CD4-positive, alpha-beta T cell (primary cell): ENCODE measurements around the gene ACTA1. TPM values are rescaled to one million over a fixed set of nuclear protein-coding genes. Genes with fewer than 3 reads are reported as not detected.

Source experiments
- ATAC-seq: fragments of 200-7000 bp; cut with Tn5 transposase; one replicate; pipeline ENCODE4 v1.10.0; 2022; ENCODE audit warnings: mild to moderate bottlenecking; ENCODE audit not compliant: poor library complexity
- CTCF ChIA-PET: fragments of 350-600 bp; sonication (Branson Sonifier 250); formaldehyde crosslinking; loops from one replicate; lab custom pipeline; 2021; ENCODE audit warnings: antibody characterized with exemption, inconsistent platforms; lab: Charles Lee
- POLR2A ChIA-PET: fragments of 350-600 bp; sonication (Branson Sonifier 250); formaldehyde crosslinking; loops from one replicate; lab custom pipeline; 2021; ENCODE audit warnings: antibody characterized with exemption, inconsistent platforms; lab: Charles Lee
- DNase-seq, 14 experiments: peaks; one replicate each; pipeline ENCODE4 v3.0.0-alpha.2; 2013 to 2020; ENCODE audit warnings: mixed read lengths in 2 of 14
- H3K27ac ChIP-seq, 2 donors: one replicate each; pipeline versions ENCODE4 v1.5.1 to v1.7.0; 2013; ENCODE audit warnings: low read length in 2 of 2, low read depth in 1 of 2, mild to moderate bottlenecking in 1 of 2
- H3K27me3 ChIP-seq, 2 experiments: 1 replicate in 1 of 2; 2 replicates in 1 of 2; pipeline versions ENCODE4 v1.6.1 to v1.7.0; 2013; ENCODE audit warnings: low read length in 2 of 2, control low read depth in 1 of 2, mild to moderate bottlenecking in 1 of 2, moderate library complexity in 1 of 2; ENCODE audit not compliant: insufficient read depth in 2 of 2, control insufficient read depth in 1 of 2
- H3K36me3 ChIP-seq: one replicate; pipeline ENCODE4 v1.6.1; 2013; ENCODE audit warnings: low read length, control low read depth; ENCODE audit not compliant: insufficient read depth
- H3K4me1 ChIP-seq: one replicate; pipeline ENCODE4 v1.6.1; 2013; ENCODE audit warnings: low read length, control low read depth; ENCODE audit not compliant: insufficient read depth
- H3K4me3 ChIP-seq: one replicate; pipeline ENCODE4 v1.5.1; 2013; ENCODE audit warnings: mild to moderate bottlenecking, low read length, moderate library complexity
- H3K9me3 ChIP-seq, 2 experiments: 1 replicate in 1 of 2; 2 replicates in 1 of 2; pipeline versions ENCODE4 v1.6.1 to v1.7.0; 2013; ENCODE audit warnings: low read length in 2 of 2, mild to moderate bottlenecking in 2 of 2, control low read depth in 1 of 2, moderate library complexity in 1 of 2; ENCODE audit not compliant: control insufficient read depth in 1 of 2, insufficient read depth in 1 of 2
- H3K27ac Mint-ChIP-seq: one replicate; pipeline ENCODE4 v1.8.0; 2020; ENCODE audit warnings: mixed read lengths
- H3K27me3 Mint-ChIP-seq: one replicate; pipeline ENCODE4 v1.8.0; 2021; ENCODE audit warnings: mixed read lengths
- H3K36me3 Mint-ChIP-seq: one replicate; pipeline ENCODE4 v1.8.0; 2021; ENCODE audit warnings: low read depth, mixed read lengths
- H3K4me1 Mint-ChIP-seq: one replicate; pipeline ENCODE4 v1.8.0; 2021; ENCODE audit warnings: low read depth, mixed read lengths
- H3K4me3 Mint-ChIP-seq: one replicate; pipeline ENCODE4 v1.8.0; 2020; ENCODE audit warnings: mild to moderate bottlenecking, mixed read lengths
- H3K9me3 Mint-ChIP-seq: one replicate; pipeline ENCODE4 v1.8.0; 2020; ENCODE audit warnings: mixed read lengths
- intact Hi-C, 2 experiments: fragments of 100-400 bp; cut with DNase I in 1 of 2; cut with micrococcal nuclease in 1 of 2; formaldehyde crosslinking; loops; one replicate each; pipeline versions ENCODE4 v1.15.1 to v1.9.0; 2023 to 2025; cut with DNase I, micrococcal nuclease
- total RNA-seq, 174 experiments: library from RNA in 2 of 174; stranded (reverse) in 2 of 174; gene quantifications; one replicate each; pipeline ENCODE4 v1.2.3 and lab custom pipeline; 2021 to 2026
- TF ChIP-seq, protein P1 (sequence below): fragments of 200-600 bp; IDR thresholded peaks from one replicate; pipeline ENCODE4 v1.8.0; 2022; ENCODE audit warnings: antibody characterized with exemption, mild to moderate bottlenecking

Gene ACTA1
- total RNA-seq, 2 experiments from 2014 or later: not detected

DNA sequence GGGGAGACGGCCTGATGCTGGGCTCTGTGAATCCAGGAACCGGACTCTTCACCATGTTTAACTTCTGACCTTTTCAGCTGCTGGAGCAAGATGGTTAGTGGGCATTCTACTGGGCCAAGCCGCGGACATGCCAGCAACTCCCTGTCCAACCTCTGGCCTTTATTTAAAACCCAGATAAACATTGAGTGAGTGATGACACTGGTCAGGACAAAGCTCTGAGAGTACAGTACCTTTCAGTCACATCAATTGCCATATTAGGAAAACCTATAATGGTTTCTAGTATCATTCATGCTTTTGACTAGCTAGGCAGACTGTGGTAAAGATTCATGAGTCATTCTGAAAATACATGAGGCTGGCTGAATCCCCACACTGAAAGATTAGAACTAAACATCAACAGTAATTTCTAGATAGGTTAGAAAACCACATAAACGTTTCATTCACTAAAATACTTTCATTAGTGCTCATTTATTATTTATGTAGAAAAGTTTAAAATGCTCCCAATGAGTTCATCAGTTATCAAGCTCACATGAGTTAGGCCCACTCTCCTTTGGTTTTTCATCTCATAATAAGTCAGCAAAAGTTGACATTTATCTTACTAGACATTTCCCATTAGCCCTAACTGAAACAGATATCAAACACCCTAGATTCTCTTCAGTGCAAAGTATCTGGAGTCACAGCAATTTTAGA is 7.1 kb upstream of the ACTA1 start:
- intact Hi-C loops: no loop called here
- ATAC-seq (no peak), DNase-seq (no peak)
- H3K4me3 Mint-ChIP-seq: no peak overlapping the region
- no peaks in the 10 kb centered on the region for H3K9me3 Mint-ChIP-seq
- peaks cover 2% of the 10 kb centered on the region for H3K27me3 Mint-ChIP-seq
- ChIA-PET CTCF (no interaction called here), POLR2A (interaction anchor here (1.1 kb wide), 1 partner anchor 10 kb away, joined by 4 read pairs; no protein-coding TSS in a partner anchor)
- Histone ChIP-seq H3K4me3 (no peak overlapping the region), H3K27ac (no peak overlapping the region), H3K27me3 (peaks cover 3 to 5% of the 10 kb centered on the region in 2 experiments), H3K4me1 (no peaks in the 10 kb centered on the region), H3K9me3 (no peaks in the 10 kb centered on the region), H3K36me3 (peaks cover 34% of the 10 kb centered on the region)
- no peaks in the 10 kb centered on the region for H3K4me1 Mint-ChIP-seq
- peaks cover 57% of the 10 kb centered on the region for H3K36me3 Mint-ChIP-seq
- no peak overlapping the region for H3K27ac Mint-ChIP-seq
- TF ChIP-seq, protein P1, sequence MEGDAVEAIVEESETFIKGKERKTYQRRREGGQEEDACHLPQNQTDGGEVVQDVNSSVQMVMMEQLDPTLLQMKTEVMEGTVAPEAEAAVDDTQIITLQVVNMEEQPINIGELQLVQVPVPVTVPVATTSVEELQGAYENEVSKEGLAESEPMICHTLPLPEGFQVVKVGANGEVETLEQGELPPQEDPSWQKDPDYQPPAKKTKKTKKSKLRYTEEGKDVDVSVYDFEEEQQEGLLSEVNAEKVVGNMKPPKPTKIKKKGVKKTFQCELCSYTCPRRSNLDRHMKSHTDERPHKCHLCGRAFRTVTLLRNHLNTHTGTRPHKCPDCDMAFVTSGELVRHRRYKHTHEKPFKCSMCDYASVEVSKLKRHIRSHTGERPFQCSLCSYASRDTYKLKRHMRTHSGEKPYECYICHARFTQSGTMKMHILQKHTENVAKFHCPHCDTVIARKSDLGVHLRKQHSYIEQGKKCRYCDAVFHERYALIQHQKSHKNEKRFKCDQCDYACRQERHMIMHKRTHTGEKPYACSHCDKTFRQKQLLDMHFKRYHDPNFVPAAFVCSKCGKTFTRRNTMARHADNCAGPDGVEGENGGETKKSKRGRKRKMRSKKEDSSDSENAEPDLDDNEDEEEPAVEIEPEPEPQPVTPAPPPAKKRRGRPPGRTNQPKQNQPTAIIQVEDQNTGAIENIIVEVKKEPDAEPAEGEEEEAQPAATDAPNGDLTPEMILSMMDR: no peak

DNA sequence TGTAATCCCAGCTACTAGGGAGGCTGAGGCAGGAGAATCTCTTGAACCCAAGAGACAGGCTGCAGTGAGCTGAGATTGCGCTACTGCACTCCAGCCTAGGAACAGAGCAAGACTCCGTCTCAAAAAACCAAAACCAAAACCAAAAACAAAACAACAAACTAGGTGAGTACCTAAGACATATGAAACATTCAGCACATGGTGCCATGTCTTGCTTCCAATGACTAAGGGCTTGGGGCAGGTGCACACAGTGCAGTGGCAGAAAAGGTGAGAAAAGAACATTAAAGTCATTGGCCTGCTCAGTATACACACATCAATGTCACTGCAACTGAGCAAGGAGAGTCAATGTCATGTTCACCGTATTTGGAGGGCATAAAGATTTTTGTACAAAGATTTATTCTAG is 4.1 kb upstream of the ACTA1 start:
- POLR2A ChIA-PET: no interaction called here
- ATAC-seq (no peak), DNase-seq (no peak)
- intact Hi-C loops: no loop called here
- no peak overlapping the region for H3K4me3 ChIP-seq
- peaks cover 11% of the 10 kb centered on the region for H3K4me1 ChIP-seq
- Mint-ChIP-seq H3K27ac (no peak overlapping the region), H3K27me3 (peaks cover 18% of the 10 kb centered on the region), H3K9me3 (no peaks in the 10 kb centered on the region), H3K4me3 (no peak overlapping the region), H3K36me3 (peaks cover 37% of the 10 kb centered on the region), H3K4me1 (peaks cover 5% of the 10 kb centered on the region)
- CTCF ChIA-PET: interaction anchor here (0.7 kb wide), 1 partner anchor 904 kb away, joined by 4 read pairs; no protein-coding TSS in a partner anchor
- peaks cover 0 to 20% of the 10 kb centered on the region in 2 experiments for H3K9me3 ChIP-seq
- peaks cover 11% of the 10 kb centered on the region for H3K36me3 ChIP-seq
- no peak overlapping the region for H3K27ac ChIP-seq
- H3K27me3 ChIP-seq: peaks cover 31 to 33% of the 10 kb centered on the region in 2 experiments
- TF ChIP-seq, protein P1: no peak

DNA sequence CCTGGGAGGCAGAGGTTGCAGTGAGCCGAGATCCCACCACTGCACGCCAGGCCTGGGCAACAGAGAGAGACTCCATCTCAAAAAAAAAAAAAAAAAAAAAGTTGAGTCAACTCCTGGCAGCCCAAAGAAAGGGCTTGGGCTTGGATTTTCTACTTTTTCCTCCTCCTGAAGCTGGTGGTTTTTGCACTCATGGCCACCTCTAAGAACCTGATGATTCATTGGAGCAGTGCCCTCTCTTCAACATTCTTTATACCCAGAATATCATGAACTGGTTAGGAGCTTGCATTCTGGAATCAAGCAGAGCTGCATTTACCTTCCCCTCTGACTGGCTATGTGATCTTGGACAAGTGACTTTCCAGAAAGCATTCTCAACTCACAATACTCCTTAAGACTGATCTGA is 3.5 kb upstream of the ACTA1 start:
- H3K27me3 Mint-ChIP-seq: peaks cover 22% of the 10 kb centered on the region
- DNase-seq: no peak
- peaks cover 32% of the 10 kb centered on the region for H3K36me3 Mint-ChIP-seq
- no peak overlapping the region for H3K27ac ChIP-seq
- peaks cover 16% of the 10 kb centered on the region for H3K4me1 ChIP-seq
- peaks cover 0 to 26% of the 10 kb centered on the region in 2 experiments for H3K9me3 ChIP-seq
- no peaks in the 10 kb centered on the region for H3K9me3 Mint-ChIP-seq
- H3K4me1 Mint-ChIP-seq: peaks cover 5% of the 10 kb centered on the region
- ATAC-seq: no peak
- H3K4me3 ChIP-seq: no peak overlapping the region
- intact Hi-C loops: no loop called here
- POLR2A ChIA-PET: no interaction called here
- peaks cover 9% of the 10 kb centered on the region for H3K36me3 ChIP-seq
- TF ChIP-seq, protein P1: no peak
- no peak overlapping the region for H3K27ac Mint-ChIP-seq
- CTCF ChIA-PET: interaction anchor here (0.7 kb wide), 1 partner anchor 904 kb away, joined by 4 read pairs; no protein-coding TSS in a partner anchor
- H3K27me3 ChIP-seq: peaks cover 36 to 39% of the 10 kb centered on the region in 2 experiments
- H3K4me3 Mint-ChIP-seq: no peak overlapping the region
